Activated CD4-positive, alpha-beta T cell treated with anti-CD3 and anti-CD28 coated beads for 48 hours (primary cell): ENCODE measurements around the gene AIFM1.

Source experiments
- DNase-seq: peaks from one replicate; pipeline ENCODE4 v3.0.0-alpha.2; 2020

AIFM1 gene

DNA sequence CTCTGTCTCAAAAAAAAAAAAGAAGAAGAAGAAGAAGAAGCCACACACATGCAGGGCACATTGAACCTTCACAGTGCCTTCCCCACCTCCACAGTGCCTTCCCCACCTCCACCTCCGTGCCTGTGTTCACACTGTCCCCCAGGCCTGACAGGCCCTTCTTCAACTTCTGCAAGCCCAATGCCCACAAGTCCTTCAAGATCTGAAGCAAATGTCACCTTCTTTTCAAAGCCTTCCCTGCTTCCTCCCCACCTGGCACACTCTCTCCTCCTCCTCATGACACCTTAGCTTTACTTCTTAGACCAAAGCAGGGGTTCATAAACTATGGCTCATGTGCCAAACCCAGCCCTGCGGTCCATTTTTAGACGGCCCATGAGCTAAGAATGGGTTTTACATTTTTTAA lies 75.3 kb downstream of the AIFM1 start:
- DNase-seq = no peak

DNA sequence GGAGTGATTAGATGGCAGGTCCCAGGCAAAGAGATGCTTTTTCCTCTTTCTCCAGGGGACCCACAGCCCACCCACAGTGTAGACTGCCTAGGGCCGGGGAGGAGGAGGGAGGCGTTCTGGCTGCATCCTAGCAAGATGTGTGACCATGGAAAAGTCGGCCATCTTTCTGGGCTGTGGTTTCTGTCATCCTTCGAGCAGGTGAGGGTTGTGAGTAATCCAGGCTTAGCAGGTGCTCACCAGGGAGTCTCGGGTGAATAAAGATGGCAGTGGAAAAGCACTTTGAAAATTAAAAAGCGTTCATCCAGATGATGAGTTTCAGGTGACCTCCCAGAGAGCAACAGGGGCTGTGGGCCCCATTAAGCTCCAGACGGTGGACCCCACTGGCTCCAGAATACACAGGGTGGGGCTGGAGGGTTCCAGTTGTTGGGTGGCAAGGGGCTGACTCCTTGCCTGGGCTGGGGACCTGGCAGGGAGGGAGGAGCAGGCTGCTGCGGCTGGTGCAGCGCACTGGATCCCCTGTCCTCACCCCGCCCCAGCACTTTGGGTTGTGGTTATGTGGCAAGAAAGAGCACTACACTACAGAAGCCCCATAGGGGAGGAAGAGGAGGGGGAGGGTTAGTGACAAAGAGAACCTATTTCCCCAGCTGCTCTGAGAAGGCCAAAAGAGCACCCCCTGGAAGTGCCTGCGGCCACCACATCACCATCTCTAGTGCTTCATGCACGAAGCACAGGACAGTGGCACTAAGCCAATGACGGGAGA lies 79.0 kb downstream of the AIFM1 start:
- DNase-seq = peak; percentile 77

DNA sequence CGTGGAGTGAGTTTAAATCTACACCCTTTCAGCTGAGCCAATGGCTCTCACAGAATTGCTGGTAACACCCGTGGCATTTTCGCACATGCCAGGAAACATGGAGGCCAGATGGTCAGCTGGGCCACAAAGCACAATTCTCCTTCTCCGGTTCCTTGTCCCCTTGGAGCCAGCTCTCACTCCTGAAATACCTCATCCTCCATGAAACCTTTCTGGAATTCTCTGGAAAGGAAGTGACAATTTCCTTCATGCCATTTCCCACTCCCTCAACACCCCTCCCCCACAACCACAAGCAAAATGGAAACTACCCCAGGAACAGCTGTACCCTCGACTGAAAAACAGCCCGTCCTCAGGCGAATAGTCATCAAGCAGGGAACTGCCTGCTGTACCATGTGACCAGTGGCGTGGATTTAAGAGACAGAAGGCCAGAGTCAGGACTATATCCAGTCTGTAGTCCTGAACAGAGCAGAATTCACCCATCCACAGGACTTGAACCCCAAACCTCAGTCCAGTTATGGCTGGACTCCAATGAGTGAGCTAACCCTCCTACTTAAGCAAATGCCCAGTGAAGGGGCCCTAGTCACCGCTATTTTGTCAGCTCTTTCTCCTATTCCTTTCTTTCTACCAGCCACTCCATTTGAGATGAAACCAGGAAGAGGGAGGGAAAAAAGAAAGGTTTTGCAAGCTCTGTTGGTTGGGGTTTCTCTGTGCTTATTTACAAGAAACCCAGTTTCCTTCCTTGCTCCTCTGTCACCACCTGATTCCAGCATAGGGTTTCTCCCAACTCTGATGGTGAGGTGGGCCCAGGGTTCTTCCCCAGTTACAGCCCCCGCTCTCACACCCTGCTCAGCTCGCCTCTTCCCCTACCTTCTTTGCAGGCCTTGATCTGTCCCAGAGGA lies 79.8 kb downstream of the AIFM1 start:
- DNase-seq = peak; percentile 36

DNA sequence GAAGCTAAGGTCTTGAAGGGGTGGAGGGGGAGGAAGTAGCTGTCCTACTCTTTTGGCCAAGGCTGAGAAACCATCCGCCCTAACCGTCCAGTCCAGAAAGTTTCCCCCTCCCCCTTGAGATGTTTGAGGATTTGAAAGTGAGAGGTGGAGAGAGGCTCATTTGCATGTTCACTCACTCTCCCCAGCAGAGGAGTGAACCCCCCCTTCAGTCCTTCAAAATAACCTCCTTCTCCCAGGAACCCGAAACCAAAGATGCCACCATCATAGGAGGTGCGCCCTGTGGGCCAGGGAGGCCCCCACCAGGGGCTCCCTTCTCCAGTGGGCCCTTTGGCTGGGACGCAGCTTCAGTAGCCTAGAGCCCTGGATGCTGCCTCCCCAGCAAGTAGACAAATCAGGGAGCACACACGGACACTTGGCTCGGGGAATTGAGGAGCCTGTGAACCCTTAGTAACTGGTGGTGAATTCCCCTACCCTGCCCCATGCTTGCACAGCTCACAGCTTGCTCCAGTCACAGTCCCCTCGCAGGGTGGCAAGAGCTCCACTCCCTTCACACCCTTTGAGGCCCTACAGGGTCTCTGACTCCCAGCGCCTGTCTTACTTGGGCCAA lies 80.9 kb downstream of the AIFM1 start:
- DNase-seq = no peak

DNA sequence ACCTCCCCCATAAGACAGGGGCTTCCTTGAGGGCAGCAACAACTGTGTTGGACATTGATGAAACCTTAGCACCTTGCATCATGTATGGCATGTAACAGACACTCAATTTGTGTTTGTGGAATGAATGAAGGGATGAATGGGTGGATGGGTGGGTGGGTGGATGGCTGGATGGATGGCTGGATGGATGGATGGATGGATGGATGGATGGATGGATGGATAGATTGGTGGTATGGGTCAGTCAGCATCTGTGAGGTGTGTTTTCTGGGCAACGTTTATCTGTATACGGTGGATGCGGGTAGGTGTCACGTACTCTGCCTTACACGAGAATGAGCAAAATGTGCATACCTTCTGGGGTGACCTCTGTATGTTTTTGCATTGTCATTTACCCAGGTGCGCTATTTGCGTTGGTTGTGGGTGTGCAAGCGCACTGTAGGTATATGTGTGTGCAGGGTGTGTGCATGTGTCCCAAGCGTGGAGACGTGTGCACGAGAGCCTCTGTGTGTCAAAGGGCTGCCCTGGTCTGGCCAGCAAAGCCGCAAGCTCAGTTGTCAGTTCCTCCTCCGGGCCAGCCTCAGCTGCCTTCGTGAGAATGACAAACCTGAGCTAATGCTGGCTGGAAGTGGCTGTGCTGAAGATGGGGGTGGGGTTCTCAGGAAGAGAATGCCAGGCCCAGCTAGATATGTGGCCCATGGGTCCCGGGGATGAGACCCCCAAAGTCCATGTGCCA lies 81.8 kb downstream of the AIFM1 start:
- no peak for DNase-seq

DNA sequence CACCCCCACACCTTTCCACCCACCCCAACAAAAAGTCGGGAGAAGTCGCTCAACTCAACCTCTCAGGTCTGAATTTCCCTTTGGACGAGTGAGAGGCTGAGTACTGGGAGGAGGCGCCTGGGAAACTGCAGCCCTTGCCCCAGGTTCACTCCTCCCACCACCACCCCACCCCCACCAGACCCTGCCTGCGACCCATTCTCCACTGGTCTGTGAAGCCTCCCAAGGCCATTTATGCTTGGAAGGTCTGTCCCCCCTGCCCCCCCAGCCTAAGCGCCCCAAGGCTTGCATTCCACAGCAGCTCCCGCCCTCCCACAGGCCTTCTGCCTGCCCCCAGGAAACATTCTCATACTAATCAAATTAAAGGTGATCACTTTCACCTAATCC lies 82.5 kb downstream of the AIFM1 start:
- no peak for DNase-seq

DNA sequence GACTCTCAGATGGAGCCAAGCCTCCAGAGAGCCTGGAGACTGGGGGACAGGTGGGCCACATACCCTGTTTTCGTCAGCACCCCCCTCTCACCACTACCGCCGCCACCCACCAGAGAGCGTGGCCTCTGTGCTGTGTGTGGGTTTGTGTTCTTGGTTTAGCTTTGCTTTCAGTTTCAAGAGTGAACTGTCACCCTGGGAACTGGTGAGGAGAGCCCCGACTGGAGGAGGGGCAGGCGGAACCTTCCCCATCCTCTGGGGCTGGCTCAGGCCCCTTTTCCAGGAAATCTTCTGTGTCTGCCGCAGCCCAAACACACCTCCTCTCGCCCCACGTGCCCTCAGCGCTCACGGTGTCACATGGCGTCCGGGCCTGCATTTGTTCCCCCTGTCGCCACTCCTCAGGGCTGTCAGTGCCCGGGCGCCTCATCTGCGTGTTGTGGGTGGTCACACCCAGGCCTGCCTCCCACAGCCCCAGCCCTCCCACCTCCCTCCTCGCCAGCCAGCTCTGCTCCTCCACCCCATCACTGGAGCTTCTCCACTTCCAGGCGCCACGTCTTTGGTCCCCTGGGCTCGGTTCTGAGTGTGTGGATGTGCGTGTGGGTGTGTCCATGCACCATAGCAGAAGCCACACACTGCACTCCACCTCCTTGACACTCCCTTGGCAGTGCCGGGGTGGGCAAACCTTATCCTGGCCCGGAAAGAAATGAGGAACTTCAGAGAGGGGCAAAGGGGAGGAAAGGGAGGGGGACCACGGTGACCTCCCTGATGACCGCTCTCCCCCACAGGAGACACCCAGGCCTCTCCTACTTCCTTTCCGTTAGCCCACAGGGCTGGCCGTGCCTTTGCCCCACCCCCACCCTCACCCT lies 83.2 kb downstream of the AIFM1 start:
- peak; percentile 85 for DNase-seq

DNA sequence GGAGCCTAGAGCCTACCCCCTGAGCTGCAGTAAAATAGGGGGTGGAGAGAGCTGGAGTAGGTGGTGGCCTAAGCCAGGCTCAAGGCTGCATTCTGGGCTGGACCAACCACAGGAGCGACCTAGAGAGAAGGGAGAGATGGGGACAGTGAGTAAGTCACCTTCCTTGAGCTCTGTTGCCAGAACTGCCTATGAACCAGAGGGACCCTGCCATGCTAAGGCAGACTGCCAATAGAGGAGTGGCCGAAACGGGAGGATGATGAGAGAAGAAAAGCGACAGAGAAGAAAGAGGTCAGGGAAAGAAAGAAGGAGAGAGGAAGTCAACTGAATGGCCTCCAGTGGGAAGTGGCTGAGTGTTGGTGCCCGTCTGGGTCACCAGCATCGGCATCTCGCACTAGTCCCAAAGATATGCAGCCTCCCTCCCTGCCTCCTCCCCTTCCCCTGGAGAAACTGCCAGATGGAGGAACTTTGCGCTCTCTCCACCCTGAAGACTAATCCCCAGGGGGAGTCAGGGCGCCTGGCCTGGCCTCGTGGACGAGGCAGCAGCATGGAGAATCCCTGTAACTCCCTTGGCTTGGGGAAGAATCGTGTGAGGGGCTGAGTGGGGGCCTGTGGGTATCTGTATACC lies 84.1 kb downstream of the AIFM1 start:
- no peak for DNase-seq

DNA sequence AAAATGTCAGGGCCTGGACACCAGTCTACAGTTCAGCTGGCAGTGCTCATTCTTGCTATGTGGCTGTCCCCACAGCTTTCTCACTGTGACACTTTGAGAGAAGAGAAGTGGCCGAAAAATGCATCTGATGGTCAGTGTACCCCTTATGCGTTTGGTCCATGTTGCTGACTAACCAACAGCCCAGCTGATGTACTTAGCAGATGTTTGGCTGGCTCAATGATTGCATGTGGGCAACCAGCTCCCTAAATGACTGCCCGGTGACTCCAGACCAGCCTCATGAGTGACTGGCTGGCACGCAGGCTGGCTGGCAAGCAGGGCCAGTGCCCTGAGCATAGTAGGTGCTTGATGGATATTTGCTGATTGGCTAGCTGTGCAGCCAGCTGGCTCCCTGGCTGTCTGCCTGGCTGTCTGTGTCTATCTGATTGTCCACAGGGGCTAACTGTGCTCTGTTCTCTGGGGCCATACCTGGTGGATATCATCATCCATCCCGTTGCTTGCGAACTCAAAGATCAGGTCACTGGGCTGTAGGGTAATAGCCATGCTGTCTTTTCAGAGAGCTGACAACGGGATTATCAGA lies 84.8 kb downstream of the AIFM1 start:
- DNase-seq = no peak

DNA sequence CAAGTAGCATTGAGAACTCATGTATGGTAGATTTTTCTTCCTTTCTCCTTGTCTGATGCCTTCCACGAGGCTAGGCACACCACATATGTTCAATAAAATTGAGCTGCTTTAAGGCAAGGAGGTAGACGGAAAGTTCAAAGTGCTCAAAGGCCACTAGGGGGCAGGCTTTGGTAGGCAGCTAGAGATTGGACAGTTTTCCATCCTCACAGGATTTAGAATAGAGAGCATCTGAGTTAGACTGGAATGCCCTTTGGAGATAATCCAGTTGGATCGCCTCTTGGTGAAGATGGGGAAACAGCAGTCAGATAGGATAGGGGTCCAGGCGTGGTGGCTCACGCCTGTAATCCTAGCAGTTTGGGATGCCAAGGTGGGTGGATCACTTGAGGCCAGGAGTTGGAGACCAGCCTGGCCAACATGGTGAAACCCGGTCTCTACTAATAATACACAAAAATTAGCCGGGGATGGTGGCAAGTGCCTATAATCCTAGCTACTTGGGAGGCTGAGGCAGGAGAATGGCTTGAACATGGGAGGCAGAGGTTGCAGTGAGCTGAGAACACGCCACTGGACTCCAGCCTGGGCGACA lies 85.7 kb downstream of the AIFM1 start:
- peak; percentile 62 for DNase-seq
